HG03108 (cell line): ENCODE results near the gene PLCH2.

Experiments used
- ATAC-seq: cut with Tn5 transposase; IDR thresholded peaks from one replicate; pipeline ENCODE4 v1.9.1; 2021; ENCODE audit warnings: moderate library complexity; ENCODE audit not compliant: unreplicated experiment

The PLCH2 gene

GRCh38 chr1:2509589-2509988 lies 33.5 kb downstream of the PLCH2 start:
- no peak for ATAC-seq

GRCh38 chr1:2510366-2511155 lies 34.5 kb downstream of the PLCH2 start:
- no peak for ATAC-seq

GRCh38 chr1:2512862-2513421 lies 36.9 kb downstream of the PLCH2 start:
- ATAC-seq = no peak

GRCh38 chr1:2513939-2514652 lies 38.0 kb downstream of the PLCH2 start:
- ATAC-seq = no peak

GRCh38 chr1:2514863-2515762 lies 39.0 kb downstream of the PLCH2 start:
- ATAC-seq = no peak

GRCh38 chr1:2515763-2516080 lies 39.6 kb downstream of the PLCH2 start:
- no peak for ATAC-seq

- no peak for ATAC-seq
These were observed 40.0 kb downstream of the PLCH2 start for GRCh38 chr1:2516124-2516523.

- ATAC-seq = no peak
These were observed 40.9 kb downstream of the PLCH2 start for GRCh38 chr1:2516946-2517345.

- ATAC-seq = no peak
These were observed 41.9 kb downstream of the PLCH2 start for GRCh38 chr1:2517966-2518365.

- ATAC-seq = no peak
These were observed 42.4 kb downstream of the PLCH2 start for GRCh38 chr1:2518528-2518927.

- no peak for ATAC-seq
These were observed 43.1 kb downstream of the PLCH2 start for GRCh38 chr1:2519029-2519685.

- no peak for ATAC-seq
These were observed 43.6 kb downstream of the PLCH2 start for GRCh38 chr1:2519729-2520128.

GRCh38 chr1:2520206-2520605 lies 44.1 kb downstream of the PLCH2 start:
- ATAC-seq = no peak

- ATAC-seq = no peak
These were observed 44.7 kb downstream of the PLCH2 start for GRCh38 chr1:2520806-2521205.

- ATAC-seq = no peak
These were observed 46.1 kb downstream of the PLCH2 start for GRCh38 chr1:2522230-2522629.

GRCh38 chr1:2523191-2523890 lies 47.3 kb downstream of the PLCH2 start:
- no peak for ATAC-seq

GRCh38 chr1:2523891-2524609 lies 48.0 kb downstream of the PLCH2 start:
- ATAC-seq = no peak

- no peak for ATAC-seq
These were observed 49.5 kb downstream of the PLCH2 start for GRCh38 chr1:2525572-2525919.
